Measurements from ENCODE around the gene TAPT1.

The TAPT1 gene

DNA sequence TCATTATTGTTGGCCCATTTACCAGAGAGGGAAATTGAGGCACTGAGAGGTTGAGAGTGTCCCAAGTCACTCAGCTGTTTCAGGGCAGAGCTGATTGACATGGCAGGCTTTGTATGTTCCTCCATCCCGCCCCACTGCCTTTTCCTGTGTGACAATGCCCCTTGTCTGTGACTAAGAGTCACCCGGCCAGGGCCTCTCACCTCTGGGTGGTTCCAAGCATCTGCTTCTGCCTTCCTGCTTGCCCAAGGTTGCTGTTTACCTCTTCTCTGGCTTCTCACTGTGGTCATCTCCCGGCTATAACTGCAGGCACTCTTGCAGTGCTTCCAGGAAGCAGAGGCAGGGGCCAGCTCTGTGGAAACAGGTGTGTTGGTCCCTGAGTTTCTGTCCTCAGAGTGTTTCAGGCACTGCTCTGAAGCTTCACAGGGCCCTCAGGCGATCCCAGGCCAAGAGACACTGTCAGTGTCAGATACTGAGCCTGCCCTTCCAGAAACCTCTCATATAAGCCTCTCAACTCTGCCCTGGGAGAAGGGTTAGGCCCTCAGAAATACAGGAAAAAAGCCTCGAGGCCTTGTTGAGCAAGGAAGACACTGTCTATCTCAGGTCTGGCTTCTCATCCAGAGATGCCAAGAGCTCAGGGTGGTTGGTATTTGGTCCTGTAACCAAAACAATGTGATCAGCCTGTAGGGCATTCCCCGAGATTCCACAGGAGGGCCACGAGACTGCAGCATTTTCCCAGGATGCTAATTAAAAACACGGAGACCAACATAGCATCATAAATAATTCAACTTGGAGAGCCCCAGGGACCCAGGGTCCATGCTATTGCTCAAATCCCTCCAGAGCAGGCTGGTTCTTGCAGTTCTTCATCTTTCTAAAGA is 100.5 kb downstream of the TAPT1 start:
- peak; percentile 20 for DNase-seq

DNA sequence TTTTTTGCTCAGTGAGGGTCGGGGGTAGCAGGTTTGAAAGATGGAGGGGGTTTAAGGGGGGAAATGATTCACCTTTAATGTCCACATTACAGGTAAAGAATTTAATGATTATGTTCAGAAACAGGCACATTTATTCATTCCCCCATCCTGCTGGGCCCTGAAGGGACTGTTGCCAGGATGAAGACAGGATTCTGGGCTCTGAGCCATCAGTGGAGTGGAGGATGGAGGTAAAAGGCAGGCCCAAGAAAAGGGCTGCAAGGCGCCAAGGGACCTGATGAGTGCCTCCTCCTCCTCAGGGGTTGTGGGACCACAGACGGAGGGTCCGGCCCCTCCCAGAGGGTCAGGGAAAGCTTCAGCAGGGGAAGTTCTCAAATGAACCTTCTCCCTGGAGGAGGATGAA is 102.0 kb downstream of the TAPT1 start:
- DNase-seq: no peak

DNA sequence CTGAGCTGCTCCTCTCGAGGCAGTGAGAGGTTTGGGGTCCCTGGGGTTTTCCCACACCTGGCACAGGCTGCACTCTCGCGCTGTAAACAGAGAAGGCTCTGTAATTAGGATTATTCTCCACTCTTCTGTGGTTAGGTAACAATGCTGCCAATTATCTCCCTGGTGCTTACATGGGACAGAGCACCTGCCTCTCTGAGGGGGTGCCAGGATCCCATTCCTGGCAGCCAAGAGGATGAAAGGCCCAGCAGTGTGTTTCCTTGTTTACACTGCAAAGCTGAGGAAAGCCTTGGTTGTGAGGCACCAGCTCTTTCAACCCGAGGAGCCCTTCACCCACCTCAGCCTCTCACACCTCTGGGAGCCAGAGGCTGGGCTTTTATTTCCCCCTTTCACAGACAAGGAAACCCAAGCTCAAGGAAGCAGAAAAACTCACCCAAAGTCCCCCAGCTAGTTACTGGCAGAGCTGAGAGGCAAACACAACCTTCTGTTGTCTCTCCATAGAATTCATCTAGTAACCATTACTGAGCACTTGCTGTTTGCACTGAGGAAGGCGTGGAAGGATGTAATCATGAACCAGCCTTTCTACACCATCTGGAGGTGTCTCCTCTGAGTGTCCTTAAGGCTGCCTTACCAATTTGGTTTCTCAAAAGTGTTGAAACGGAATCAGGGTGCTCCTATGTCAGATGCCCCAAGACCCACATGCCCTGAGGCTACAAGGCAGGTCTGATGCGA is 102.8 kb downstream of the TAPT1 start:
- DNase-seq: peak; percentile 60

DNA sequence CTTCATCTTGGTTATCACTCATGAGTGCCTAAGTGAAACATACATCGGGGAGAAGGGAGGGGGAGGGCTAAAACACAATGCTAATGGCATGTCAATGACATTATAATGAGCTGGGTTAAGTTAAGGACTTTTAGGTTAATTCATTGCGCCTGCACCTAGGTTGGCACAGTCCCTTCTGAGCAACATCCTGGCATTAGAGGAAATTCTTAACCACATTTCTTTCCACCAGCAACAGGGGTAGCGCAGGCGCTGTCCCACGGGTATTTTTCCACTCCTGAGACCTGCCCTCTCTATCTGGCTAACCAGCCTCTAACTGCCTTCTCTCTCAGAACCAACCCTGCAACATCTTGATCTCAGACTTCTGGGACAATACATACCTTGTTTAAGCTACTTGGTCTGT is 103.5 kb downstream of the TAPT1 start:
- DNase-seq: no peak

DNA sequence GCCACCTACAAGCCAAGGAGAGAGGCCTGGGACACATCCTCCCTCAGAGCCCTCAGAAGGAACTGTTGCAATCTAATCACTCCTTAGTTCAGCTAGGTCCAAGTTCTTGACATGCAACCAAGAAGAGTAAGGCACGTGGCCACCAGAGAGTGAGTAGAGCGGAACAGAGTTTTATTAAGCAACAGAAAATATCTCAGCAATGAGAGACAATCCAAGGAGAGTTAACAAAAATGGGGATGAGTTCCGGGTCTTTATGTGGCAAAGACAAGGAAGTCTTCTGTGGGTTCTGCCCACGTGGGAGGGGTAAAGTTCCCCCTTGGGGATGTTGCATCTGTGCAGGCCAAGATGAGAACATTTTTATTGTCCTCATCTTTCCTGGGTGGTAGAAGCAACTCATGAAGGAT is 104.0 kb downstream of the TAPT1 start:
- DNase-seq: no peak

DNA sequence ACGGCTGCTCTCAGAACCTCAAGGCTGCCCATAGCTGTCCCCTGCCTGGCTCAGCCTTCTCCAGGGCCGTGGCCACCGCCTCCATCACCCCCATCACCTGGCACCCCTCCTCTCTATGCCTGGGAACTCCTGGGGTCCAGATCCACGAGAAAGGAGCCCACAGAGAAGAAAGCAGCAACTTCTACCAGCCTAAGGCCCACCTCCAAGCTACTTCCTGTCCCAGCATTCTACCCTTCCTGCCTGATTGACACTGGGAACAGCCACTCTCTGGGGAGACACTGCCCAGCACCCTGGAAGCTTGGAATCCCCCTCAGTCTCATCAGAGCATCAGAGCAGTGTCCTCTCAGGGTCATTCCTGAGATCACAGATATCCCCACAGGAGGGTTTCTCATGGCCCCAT is 105.6 kb downstream of the TAPT1 start:
- no peak for DNase-seq

DNA sequence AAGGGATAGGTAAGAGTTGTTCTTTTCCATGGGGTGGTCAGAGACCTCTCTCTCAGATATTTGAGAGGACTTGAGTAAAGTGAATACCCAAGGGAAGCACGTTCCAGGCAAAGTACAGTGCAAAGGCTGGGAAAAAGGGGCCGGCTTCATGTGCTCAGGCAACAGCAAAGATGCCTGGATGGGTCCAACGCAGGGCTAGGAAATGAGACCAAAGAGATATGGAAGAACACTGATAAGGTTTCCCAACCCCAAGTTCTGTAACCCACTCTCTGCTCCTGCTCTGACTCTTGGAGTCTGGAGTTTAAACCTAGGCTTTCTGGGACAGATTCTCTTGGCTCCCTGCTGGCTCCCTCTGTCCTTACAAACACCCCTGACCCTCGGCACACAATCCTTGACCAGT is 106.3 kb downstream of the TAPT1 start:
- DNase-seq: no peak

DNA sequence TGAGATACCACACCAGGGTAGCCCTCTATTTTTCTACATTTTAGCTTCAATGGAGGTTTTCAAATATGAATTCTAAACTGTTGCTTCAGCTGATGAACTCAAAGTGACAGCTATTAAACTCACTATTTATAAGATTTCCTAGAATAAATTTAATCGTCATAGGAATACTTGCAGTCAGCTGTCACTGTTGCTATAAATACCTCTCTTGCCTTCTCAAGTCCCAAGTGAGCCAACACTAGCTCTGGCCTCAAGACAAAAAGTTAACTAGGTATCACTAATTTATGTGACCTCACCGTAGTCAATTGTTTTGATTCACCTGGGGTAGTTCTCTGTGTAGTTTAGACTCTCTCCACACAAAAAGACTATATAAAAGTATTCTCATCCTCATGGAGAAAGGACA is 108.2 kb downstream of the TAPT1 start:
- no peak for DNase-seq

DNA sequence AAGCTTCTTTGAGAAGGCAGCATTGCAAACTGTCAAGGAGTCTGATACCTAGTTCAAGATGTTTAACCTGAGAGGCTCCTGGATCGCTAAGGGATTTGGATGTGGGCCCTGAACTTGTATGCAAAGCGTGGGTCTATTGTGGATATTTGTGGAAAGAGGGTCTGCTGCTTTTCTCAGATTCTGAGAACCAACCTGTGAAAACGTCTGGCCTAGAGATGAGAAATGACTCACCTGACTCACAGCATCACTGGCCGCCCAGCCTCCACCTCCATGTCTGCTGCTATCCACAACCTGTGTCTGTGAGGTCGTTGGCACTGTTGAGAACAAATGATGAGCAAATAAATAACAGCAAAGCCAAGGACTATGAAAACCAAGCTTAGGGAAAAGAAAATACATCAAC is 109.1 kb downstream of the TAPT1 start:
- no peak for DNase-seq

DNA sequence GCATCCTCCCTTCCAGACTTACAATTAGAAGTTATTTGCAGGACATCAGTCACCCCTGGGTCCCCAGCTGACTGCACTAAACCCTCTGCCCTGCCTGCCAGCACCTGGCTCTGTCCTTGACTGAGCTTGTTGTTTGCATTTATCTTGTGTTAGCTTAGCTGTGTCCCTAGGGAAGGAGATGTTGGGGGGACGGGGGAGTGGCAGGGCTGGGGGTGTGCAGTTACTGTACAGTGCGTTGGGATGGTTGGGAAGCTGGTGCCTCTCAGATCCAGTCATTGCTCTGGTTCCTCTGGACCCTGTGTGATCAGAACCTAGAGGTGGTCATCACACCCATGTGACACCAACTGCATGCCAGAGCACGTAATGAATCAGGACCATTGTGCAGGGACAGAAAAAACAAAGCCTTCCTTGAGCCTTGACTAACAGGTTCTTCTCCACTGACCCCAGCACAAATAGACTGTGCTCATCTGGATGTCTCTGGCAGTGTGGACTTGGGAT is 109.7 kb downstream of the TAPT1 start:
- DNase-seq: peak; percentile 49

DNA sequence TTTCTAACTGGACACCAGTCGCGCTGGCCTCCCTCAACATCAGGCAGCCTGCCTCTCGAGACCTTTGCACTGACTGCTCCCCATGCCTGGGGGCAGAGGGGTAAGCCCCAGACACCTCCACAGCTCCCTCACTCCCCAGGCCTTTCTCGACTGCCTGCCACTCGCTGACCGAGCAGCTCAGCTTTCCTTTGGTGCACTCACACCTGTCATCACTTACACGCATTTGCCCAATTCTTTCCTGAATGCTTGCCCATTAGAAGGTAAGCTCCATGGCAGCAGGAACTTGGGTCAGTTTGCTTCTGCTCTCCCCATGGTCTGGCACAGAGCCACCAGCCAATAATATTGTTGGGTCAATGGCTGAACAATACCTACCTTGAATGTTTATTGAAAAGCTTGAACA is 110.3 kb downstream of the TAPT1 start:
- DNase-seq: no peak

DNA sequence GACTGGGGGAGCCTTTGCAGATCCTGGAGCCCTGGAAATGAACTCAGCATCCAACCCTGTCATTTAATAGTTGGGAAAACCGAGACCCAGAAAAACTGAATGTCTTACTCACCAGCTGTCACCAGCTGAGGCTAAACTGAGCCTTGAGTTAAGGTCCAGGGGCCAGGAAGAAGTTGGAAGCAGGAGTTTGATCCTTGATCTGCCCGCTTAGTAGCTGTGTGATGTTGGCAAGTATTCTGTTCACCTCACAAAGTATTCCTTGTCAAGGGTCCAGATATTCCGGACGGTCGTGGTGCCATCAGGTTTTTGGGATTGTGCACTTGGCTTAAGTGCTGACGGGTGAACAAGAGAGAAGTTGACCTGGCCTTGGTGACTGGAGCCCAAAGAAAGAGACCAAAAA is 111.7 kb downstream of the TAPT1 start:
- no peak for DNase-seq

DNA sequence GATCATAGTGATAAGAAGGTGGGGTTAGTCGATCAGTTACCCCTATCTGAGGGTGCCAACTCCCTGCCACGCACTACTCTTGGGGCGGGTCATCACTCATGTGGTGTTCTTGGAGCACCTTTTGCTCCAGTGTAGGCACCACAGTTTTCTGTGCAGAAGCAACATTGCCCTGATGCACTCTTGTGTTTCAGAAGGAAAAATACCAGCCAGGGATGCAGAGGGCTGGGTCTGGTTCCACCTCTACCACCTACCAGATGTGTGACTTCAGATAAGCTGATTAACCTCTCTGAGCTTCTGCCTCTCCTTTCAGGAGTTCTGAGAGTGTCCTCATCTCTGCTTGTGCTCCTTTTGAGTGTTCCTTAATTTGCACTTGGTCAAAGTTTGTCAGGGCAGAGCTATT is 112.5 kb downstream of the TAPT1 start:
- DNase-seq: no peak

DNA sequence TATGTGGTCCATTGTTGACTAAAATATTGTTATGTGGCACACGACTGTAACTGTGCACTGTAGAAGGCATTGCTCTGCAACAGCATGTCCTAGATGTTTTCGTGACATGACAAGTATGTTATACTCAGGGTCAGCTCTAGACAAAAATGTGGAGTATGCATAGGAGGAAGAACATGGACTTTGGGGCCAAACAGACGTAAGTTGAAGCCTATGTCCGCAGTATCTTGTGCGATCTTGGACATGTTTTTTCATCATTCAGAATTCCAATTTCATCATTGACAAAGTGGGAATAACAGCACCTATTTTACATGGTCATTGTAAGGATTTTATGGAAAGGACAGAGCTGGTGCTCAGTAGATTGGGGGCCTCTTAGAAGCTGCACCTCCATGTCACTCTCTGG is 114.7 kb downstream of the TAPT1 start:
- no peak for DNase-seq

DNA sequence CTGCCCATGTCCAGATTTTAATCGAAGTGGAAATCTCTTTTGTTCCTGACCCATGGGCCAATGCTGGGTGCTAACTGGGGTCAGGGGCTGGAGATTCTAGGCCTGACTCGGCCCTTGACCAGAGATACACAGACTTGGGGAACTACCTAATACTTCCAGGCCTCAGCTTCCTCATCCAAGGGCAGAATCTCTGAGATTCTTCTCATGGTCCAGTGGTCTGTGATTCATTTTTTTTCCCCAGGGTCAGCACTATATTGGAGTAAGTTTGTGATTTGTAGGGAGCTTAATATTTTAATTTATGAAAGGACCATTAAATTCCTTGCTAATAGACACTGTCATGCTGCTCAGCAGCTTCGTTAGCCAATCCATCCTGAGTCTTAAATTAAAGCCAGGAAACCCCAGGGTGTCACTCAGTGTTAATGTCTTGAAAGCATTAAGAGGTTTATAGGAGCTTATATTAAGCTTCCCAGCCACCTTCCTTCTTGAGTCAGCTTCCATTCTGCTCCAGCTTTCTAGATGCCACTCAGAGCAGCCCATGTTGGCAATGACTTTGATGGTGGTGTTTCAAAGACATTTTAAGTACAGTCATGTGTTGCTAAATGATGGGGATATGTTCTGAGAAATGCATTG is 115.5 kb downstream of the TAPT1 start:
- no peak for DNase-seq

Measured in NCI-H510A treated with DMSO at 0.1 percent for 48 hours (cell line).